ENCODE results near the gene PRAMEF27.
"Not testable (repeated sequence)": the region's sequence is repeated elsewhere in the genome, so short reads cannot be mapped to it uniquely, and the experiment has no call there.

Gene PRAMEF27

DNA sequence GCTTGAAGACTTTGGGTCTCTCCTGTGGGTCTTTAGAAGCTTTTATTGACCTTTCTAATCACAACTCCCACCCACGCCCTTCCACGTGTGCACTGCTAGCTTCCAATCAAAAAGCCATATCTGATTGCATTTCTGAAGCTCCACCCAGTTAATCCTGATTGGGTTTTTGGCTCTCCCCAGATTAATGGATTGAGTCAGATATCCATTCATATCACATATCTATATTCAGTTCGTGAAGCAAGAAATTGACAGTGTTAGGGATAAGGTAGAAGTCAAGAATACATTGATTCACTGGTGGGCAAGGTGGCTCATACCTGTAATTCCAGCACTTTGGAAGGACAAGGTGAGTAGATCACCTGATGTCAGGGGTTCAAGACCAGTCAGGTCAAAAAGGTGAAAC is at the start of gene PRAMEF27:
TSS of gene PRAMEF27 (minus strand) at position 101 of the 400 bp plus-strand sequence. CDS start 2,916 bp downstream, outside the sequence.
- not testable (repeated sequence) for DNase-seq

DNA sequence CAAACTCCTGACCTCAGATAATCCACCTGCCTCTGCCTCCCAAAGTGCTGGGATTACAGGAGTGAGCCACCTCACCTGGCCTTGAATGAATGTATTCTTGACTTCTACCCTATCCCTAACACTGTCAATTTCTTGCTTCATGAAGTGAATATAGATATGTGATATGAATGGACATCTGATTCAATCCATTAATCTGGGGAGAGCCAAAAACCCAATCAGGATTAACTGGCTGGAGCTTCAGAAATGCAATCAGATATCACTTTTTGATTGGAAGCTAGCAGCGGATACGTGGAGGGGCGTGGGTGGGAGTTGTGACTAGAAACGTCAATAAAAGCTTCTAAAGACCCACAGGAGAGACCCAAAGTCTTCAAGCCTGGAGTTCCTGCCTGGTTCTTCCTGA is 14.1 kb upstream of the PRAMEF27 start, which contains the start of gene PRAMEF25:
TSS of gene PRAMEF25 (plus strand) at position 301 of the 400 bp plus-strand sequence. CDS start 2,920 bp downstream, outside the sequence.
- DNase-seq, result not testable (repeated sequence)

DNA sequence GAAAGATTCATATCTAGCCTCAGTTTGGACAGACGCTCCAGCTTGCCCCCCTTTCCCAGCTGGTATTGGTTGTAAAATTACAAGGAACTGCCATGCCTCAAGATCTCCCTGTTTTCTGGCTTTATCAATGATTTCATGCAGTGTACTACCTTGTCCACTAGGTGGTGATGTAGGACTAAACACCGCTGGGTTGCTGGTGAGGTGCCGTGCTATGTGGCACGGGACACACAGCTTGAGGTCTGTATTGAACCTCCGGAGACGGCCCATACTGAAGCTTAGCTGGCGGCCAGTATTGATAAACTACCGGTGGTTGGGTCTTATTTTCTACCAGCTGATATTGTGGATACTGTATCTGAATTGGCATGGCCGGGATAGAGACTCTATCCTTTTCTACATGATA is 36.5 kb downstream of the PRAMEF27 start:
- DNase-seq, result not testable (repeated sequence)

DNA sequence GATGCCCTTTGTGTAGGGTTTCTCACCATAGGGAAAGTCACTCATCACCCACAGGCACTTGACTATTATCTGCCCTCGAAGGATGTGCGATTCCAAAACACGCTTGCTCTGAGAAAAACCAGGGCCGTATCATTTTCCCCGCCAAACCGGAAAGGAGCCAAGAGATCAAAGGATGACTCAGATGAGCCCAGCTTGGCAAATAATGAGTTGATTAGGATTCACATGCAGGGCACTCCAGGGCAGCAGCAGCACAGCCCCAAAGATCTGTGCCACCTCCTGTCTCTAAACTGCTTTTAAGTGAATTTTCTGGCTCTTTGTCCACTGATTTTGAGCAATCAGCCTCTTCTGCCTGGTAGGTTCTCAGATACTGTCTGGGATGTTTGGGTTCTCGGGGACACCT is 44.4 kb downstream of the PRAMEF27 start:
- not testable (repeated sequence) for DNase-seq

DNA sequence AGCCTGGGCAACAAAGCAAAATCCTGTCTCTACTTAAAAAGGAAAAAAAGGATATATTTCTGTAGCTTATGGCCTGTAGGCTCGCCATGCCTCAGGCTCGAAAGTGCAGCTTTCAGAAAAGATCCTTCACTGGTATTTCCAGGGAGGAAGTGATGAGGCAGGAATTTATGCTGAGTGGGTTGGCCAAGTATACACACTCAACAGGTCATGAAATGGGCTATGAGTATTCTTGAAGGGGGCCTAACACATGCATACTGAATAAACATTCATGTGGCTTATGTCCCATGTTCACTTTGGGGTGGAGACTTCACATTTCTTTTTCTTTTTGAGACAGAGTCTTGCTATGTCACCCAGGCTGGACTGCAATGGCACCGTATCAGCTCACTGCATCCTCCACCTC is 47.0 kb downstream of the PRAMEF27 start:
- DNase-seq, result not testable (repeated sequence)

DNA sequence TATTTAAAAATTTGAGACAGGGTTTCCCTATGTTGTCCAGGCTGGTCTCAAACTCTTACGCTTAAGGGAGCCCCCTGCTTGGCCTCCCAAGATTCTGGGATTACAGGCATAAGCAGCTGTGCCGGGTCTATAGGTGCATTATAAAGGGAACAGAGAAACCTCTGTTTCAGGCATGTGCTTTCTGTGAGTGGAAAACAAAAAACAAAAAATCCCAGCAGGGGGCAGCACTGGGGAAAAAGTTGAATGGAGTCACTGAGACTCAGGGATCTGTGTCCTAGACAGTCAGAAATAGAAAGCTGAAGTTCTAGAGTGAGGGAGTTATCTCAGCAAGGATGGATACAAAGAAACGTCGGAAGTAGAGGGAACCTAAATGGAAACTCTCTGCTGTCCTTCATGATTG is 50.6 kb downstream of the PRAMEF27 start:
- DNase-seq, result not testable (repeated sequence)

Measured in CD4-positive, alpha-beta T cell treated with Interleukin-17A for 1 hour (primary cell).